Measurements from ENCODE around the gene MT1H.

The MT1H gene

DNA sequence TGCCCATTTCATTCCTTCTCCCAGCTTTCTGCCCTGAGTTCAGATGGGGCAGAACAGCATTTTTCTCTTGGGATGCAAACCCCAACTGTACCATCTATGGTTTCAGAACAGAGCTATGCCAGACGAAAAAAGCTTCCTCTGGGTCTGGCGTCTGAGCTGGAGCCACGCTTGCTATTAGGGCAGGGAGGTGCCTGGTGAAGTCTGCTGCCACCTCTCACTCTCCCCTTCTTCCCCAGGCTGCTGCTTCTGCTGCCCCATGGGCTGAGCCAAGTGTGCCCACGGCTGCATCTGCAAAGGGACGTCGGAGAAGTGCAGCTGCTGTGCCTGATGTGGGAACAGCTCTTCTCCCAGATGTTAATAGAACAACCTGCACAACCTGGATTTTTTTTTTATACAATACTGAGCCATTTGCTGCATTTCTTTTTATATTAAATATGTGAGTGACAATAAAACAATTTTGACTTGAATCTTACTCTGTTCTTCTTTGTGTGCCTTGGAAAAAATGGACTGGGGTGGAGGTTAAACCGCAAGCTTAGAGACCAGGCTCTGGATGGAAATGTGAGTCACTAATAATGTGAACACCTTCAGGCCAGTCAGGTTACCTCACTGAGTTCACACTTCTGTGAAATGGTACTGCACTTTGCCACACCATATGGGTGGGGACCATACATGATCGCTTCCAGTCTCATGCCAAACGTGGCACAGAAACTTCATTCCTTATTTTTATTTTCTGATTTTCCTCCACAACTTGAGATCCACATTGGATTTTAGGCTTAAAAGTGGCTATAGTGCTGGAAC is 32.8 kb upstream of the MT1H start:
- no peak for DNase-seq (ENCODE audit: low spot score)

- peak; percentile 81 for DNase-seq (ENCODE audit: low spot score)
Measured at GRCh38 chr16:56637814-56638750, 31.5 kb upstream of the MT1H start, which contains the start of gene MT1A. TSS of gene MT1A (plus strand) at chr16:56638666. CDS start at chr16:56638739, 73 bp downstream.

DNA sequence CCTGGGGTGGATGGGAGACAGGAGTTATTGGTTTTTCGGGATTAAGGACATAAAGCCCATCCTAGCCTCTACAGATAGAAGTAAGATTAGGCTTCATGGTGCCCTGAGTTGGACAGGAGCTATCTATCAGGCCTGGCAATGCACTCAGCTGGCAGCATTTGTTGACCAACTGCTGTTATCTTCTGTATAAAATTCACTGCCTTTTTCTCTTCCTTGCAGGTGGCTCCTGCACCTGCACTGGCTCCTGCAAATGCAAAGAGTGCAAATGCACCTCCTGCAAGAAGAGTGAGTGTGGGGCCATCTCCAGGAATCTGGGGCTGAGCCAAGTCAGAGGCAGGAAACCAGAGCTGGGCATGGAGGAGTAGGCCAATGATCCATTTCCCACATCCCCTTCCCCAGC is 30.6 kb upstream of the MT1H start:
- no peak for DNase-seq (ENCODE audit: low spot score)

- no peak for DNase-seq (ENCODE audit: low spot score)
Measured at GRCh38 chr16:56640076-56640475, 29.5 kb upstream of the MT1H start.

- DNase-seq (ENCODE audit: low spot score) = no peak
Measured at GRCh38 chr16:56641166-56641565, 28.4 kb upstream of the MT1H start.

- peak; percentile 69 for DNase-seq (ENCODE audit: low spot score)
Measured at GRCh38 chr16:56643080-56643778, 26.4 kb upstream of the MT1H start.

DNA sequence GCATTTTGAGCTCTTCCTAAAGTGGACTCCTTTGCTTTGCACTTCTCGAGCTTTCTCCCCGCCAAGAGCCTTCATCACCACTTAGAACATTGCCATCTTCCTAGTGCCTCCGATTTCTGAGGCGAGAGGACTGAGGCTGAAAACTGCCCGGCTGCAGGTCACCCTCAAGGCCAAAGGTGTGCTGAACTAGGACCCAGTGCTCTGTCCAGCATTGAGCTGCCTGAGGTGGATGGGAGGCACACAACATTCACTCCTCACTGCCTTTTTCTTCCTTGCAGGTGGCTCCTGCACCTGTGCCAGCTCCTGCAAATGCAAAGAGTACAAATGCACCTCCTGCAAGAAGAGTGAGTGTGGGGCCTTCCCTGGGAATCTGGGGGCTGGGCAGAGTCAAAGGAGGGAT is 25.8 kb upstream of the MT1H start:
- DNase-seq (ENCODE audit: low spot score) = no peak

DNA sequence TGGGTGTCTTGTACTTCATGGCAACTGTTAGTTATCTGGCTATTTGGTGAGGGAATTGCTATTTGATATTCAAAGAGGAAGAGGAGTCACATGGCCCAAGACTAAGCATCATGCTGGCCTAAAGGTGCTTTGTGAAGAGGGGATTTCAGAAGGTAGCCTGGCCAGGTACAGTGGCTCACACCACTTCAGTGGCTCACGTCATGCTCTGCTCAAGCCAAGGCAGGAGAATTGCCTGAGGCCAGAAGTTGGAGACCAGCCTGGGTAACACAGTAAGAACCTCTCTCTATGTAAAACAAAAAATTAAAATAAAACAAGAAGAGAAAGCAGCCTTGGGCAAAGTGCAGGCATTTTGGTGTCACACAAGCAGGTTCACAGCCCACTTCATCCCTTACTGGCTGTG is 24.3 kb upstream of the MT1H start:
- DNase-seq (ENCODE audit: low spot score) = no peak

GRCh38 chr16:56645838-56646237 is 23.8 kb upstream of the MT1H start:
- no peak for DNase-seq (ENCODE audit: low spot score)

DNA sequence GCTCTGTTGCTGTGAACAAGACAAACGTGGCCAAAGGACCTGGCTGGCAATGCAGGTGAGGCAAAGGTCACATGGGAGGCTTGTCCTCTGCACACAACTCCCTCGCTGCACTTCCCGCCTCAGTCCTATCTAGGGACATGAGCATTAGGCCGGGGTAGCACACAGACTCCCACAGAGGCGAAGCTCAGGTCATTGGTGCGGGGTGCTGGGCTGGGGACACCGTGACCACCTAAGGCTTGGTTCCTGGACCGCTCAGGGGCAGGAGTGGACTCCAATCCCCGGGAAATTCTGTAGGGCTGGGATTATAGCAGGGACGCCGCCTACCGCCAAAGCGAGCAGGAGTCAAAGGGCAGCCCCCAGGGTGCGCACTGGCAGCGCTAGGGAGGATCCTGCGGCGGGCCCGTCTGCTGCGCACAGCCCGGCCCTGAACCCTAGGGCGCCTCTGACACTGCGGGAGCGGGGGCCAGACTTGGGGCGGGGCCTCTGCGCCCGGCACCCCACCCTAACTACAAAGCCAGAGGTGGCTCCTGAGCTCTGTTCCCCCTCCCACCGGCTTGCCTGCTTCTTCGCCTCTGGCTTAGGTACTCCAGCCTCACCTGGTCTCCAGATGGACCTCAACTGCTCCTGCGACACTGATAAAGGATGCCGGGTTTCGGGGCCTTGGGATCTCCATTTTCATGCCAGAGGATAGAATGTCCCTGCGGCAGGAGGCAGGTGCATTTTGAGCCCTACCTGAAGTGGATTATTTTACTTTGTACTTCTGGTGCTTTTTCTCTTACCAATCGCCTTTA is 21.8 kb upstream of the MT1H start:
- no peak for DNase-seq (ENCODE audit: low spot score)

DNA sequence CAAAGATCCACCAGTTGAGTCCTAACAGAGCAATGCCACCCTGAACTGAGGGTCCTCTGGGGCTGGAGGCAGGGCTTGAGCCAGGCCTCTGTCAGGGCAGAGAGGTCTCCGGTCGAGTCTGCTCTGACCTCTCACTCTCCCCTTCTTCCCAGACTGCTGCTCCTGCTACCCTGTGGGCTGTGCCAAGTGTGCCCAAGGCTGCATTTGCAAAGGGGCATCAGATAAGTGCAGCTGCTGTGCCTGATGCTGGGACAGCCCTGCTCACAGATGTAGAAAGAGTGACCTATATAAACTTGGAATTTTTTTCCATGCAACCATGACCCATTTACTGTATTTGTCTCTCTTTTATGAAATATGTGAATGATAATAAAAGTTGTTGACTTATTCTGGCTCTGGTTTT is 20.3 kb upstream of the MT1H start:
- no peak for DNase-seq (ENCODE audit: low spot score)

DNA sequence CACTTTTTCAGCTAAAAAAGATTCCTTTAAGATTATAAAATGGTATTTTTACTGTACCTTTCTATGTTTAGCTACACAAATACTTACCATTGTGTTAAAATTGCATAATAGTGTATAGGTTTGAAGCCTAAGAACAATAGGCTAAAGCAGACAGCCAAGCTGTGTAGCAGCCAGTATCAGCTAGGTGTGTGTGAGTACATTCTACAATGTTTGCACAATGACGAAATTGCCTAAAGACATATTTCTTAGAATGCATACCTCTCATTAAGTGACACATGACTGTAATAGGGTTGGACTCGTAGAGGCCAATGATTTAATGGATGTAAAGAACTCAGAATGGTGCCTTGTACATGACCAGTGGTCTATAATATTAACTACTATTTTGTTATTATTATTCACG is 19.8 kb upstream of the MT1H start:
- no peak for DNase-seq (ENCODE audit: low spot score)

- DNase-seq (ENCODE audit: low spot score) = no peak
Measured at GRCh38 chr16:56651586-56651985, 18.0 kb upstream of the MT1H start, which contains the start of gene MT1B. TSS of gene MT1B (plus strand) at chr16:56651886. CDS start at chr16:56651954, 68 bp downstream.

- DNase-seq (ENCODE audit: low spot score) = no peak
Measured at GRCh38 chr16:56652600-56652999, 17.0 kb upstream of the MT1H start.

DNA sequence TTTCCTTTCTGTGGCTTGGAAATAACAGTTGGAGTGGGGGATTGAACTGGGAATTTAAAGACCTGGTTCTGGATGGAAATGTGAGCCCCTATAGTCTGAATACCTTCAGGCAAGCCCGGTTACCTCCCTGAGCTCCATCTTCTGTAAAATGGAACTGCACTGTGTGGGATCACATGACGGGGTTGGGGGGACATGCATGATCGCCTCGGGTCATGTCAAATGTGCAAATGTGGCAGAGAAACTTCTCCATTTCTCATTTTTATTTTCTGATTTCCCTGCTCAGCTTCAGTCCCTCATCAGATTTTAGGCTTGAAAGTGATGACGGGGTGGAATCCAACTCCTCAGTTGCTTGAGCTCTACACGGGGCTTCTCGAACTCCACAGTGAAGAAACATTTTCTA is 16.4 kb upstream of the MT1H start:
- no peak for DNase-seq (ENCODE audit: low spot score)

- peak; percentile 39 for DNase-seq (ENCODE audit: low spot score)
Measured at GRCh38 chr16:56657555-56658326, 11.9 kb upstream of the MT1H start, which contains the start of gene MT1F. TSS of gene MT1F (plus strand) at chr16:56657959. CDS start at chr16:56658059, 100 bp downstream.

- DNase-seq (ENCODE audit: low spot score) = no peak
Measured at GRCh38 chr16:56658327-56658875, 11.2 kb upstream of the MT1H start.

DNA sequence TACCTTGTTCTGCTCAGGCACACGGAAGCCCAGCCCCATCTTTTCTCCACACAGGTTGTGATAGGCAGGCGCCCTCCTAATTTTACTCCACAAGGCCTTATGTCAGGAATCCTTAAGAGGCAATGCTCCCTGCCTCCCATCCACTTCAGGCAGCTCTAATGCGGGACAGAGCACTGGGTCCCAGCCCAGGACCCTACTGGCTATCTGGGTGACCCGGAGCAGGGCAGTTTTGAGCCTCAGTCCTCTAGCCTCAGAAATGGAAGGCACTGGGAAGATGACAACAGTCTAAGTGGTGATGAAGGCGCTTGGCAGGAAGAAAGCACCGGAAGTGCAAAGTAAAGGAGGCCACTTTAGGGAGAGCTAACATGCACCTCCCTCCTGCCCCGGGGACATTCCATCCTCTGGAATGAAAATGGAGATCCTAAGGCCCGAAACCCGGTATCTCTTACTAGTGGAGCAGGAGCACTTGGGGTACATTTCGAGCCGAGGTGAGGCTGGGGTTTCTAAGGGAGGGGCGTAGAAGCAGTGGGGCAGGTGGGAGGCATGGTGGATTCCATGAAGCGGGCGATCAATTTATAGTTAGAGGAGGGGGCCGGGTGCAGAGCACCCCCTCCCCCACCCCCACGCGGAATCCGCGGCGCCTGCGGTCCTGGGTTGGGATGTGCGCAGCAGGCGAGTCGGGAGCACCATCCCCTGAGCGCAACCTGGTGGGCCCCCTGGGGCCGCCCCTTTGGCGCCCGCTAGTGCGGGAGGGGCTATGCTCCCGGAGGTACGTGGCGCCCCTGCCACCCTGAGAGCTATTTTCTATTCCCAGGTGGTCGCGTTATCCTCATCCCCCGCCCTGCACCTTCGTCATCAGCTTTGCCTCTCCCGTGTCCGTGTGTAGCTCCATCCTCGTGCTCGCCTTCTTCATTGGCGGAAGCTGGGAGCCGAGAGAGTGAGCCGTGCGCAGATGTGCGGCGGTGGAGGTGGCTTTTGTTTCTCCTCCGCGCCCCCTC is 7.0 kb upstream of the MT1H start:
- no peak for DNase-seq (ENCODE audit: low spot score)

DNA sequence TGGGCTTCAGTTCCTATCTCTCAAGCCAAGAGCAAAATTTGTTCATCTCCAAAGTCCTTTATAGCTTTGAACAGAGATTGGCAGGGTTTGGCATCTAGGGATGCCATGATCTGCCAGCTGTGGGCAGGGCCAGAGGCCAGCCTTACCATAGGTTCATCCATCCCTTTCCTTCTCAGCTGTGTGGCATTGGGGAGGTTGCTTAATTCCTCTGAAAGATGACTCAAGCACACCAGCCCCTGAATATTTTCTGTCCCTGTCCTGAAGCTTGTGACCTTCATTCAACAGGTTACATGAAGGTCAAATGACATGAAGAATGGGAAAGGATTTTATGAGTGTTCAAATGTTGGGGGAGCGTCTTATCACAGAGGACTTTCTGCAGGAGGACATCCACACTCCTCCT is 5.1 kb upstream of the MT1H start:
- no peak for DNase-seq (ENCODE audit: low spot score)
